ENCODE results near the gene PGM5.
"Not testable (repeated sequence)": the region's sequence is repeated elsewhere in the genome, so short reads cannot be mapped to it uniquely, and the experiment has no call there.

GRCh38 chr9:68377723-68378122 lies 21.3 kb downstream of the PGM5 start:
- not testable (repeated sequence) for TF ChIP-seq POLR2A (IDR thresholded peaks at IDR 0.05; ENCODE audit: low read depth, low read length); POLR2AphosphoS5 (IDR thresholded peaks at IDR 0.05; ENCODE audit: low read depth, low read length); TAF1 (IDR thresholded peaks at IDR 0.05; ENCODE audit: borderline replicate concordance, low read depth, low read length)
